Activated B cell treated with CpG ODN at 0.5 μM for 24 hours (primary cell): ENCODE data around the gene CNIH2. TPM values are rescaled to one million over a fixed set of nuclear protein-coding genes. Genes with fewer than 3 reads are reported as not detected.

Source experiments
- ATAC-seq: fragments of 200-7000 bp; cut with Tn5 transposase; one replicate; pipeline ENCODE4 v1.10.0; 2021; ENCODE audit warnings: low read depth, mild to moderate bottlenecking, moderate library complexity
- CTCF ChIA-PET: fragments of 350-600 bp; sonication (Branson Sonifier 250); formaldehyde crosslinking; loops from one replicate; lab custom pipeline; 2021; ENCODE audit warnings: antibody characterized with exemption; lab: Charles Lee
- POLR2A ChIA-PET: fragments of 350-600 bp; sonication (Branson Sonifier 250); formaldehyde crosslinking; loops from one replicate; lab custom pipeline; 2021; ENCODE audit warnings: antibody characterized with exemption; lab: Charles Lee
- DNase-seq: peaks from one replicate; pipeline ENCODE4 v3.0.0; 2022
- H3K27ac Mint-ChIP-seq: one replicate; pipeline ENCODE4 v1.8.0; 2020; ENCODE audit warnings: mixed read lengths
- H3K27me3 Mint-ChIP-seq: one replicate; pipeline ENCODE4 v1.8.0; 2021; ENCODE audit warnings: mixed read lengths
- H3K36me3 Mint-ChIP-seq: one replicate; pipeline ENCODE4 v1.8.0; 2021; ENCODE audit warnings: low read depth, mixed read lengths
- H3K4me1 Mint-ChIP-seq: one replicate; pipeline ENCODE4 v1.8.0; 2021; ENCODE audit warnings: mixed read lengths
- H3K4me3 Mint-ChIP-seq: one replicate; pipeline ENCODE4 v1.8.0; 2020; ENCODE audit warnings: mild to moderate bottlenecking, mixed read lengths
- H3K9me3 Mint-ChIP-seq: one replicate; pipeline ENCODE4 v1.8.0; 2020; ENCODE audit warnings: mixed read lengths
- CTCF ChIP-seq: fragments of 200-600 bp; IDR thresholded peaks from one replicate; pipeline ENCODE4 v1.8.0; 2022; ENCODE audit warnings: antibody characterized with exemption, mild to moderate bottlenecking
- intact Hi-C: fragments of 100-400 bp; cut with micrococcal nuclease; formaldehyde crosslinking; loops from one replicate; pipeline ENCODE4 v1.15.1; 2024
- total RNA-seq: library from RNA; stranded (reverse); gene quantifications from 2 replicates; pipeline ENCODE4 v1.2.3, GENCODE V29; 2022

CNIH2 gene
- total RNA-seq, 1 donor from 2014 or later = 0.93 TPM

DNA sequence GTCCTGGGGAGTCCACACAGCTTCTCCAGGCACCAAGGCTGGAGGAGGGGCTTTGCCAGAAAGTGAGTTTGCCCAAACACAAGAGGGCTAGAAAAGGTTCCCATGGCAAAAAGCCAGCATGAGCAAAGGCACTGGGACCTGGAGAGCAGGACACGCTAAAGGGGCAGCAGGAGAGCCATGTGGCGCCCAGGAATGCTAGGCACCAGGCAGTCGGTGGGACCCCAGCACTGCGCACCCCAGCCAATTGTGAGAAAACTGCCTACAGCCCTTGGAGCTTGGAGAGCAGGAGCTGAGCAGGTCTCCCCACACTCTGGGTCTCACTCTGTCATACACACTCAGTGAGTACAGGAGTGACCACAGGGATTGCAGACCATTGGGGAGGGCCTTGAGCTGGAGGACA, 14.7 kb upstream of the CNIH2 start:
- H3K4me3 Mint-ChIP-seq = no peak overlapping the region
- POLR2A ChIA-PET = no interaction called here
- no peaks in the 10 kb centered on the region for H3K27me3 Mint-ChIP-seq
- TF ChIP-seq CTCF = no peak
- peaks cover 59% of the 10 kb centered on the region for H3K36me3 Mint-ChIP-seq
- ATAC-seq (no peak), DNase-seq (no peak)
- intact Hi-C loops = no loop called here
- H3K9me3 Mint-ChIP-seq = no peaks in the 10 kb centered on the region
- H3K27ac Mint-ChIP-seq = no peak overlapping the region
- CTCF ChIA-PET = no interaction called here
- peaks cover 25% of the 10 kb centered on the region for H3K4me1 Mint-ChIP-seq

GRCh38 chr11:66263785-66264184, 14.2 kb upstream of the CNIH2 start:
- H3K9me3 Mint-ChIP-seq = no peaks in the 10 kb centered on the region
- H3K36me3 Mint-ChIP-seq = peaks cover 61% of the 10 kb centered on the region
- no peak overlapping the region for H3K27ac Mint-ChIP-seq
- DNase-seq (no peak), ATAC-seq (no peak)
- ChIA-PET POLR2A (no interaction called here), CTCF (no interaction called here)
- TF ChIP-seq CTCF = no peak
- peaks cover 21% of the 10 kb centered on the region for H3K4me1 Mint-ChIP-seq
- H3K4me3 Mint-ChIP-seq = no peak overlapping the region
- H3K27me3 Mint-ChIP-seq = no peaks in the 10 kb centered on the region
- intact Hi-C loops = no loop called here

DNA sequence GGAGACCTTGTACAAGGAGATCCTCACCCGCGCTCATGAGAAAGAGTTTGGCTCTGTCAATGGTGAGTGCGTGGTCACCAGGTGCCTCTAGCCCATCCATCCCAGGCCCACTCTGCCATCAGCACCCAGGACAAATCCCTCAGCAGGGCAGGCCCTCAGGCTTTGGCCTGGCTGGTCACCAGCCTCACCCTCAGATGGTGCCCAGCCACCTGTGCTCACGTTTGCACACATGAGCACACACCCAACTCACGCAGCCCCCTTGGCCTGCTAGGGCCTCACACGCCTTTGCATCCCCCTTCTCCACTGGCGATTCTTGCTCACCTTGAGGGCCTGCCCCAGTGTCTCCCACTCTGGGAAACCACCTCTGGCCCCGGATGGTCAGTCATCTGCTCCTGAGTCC, 13.6 kb upstream of the CNIH2 start:
- Mint-ChIP-seq H3K4me3 (no peak overlapping the region), H3K27me3 (no peaks in the 10 kb centered on the region), H3K9me3 (no peaks in the 10 kb centered on the region), H3K4me1 (peaks cover 20% of the 10 kb centered on the region), H3K27ac (no peak overlapping the region), H3K36me3 (peaks cover 59% of the 10 kb centered on the region)
- no peak for DNase-seq
- POLR2A ChIA-PET = interaction anchor here (0.6 kb wide), 3 partner anchors 108 to 1150 kb away, joined by 3 to 6 read pairs (median 3); no protein-coding TSS in a partner anchor
- CTCF ChIA-PET = no interaction called here
- no peak for TF ChIP-seq CTCF
- intact Hi-C loops = no loop called here
- no peak for ATAC-seq

DNA sequence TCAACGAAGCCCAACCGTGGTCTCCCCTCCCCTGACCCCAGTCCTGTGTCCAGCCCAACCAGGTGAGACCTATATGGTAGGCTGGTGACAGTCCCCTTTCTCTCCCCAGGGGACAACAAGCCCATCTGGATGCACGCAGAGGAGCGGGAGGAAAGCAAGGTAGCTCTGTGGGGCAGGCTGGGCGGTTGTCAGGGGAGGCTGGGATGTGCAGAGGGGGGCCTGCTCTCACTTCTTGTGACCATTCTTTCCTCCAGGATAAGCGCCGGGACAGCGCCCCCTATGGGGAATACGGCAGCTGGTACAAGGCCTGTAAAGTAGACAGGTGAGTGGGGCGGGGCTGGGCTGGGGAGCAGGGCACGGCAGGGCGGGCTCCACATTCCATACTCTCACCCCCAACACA, 13.1 kb upstream of the CNIH2 start:
- H3K36me3 Mint-ChIP-seq = peaks cover 57% of the 10 kb centered on the region
- H3K4me3 Mint-ChIP-seq = no peak overlapping the region
- H3K27ac Mint-ChIP-seq = no peak overlapping the region
- CTCF ChIA-PET = no interaction called here
- H3K27me3 Mint-ChIP-seq = no peaks in the 10 kb centered on the region
- no peak for ATAC-seq
- intact Hi-C loops = loop anchor here (5.0 kb wide), 3 partner anchors 553 to 1542 kb away; partner anchors contain the start of genes KAT5 and PC
- no peak for TF ChIP-seq CTCF
- no peak for DNase-seq
- no peaks in the 10 kb centered on the region for H3K9me3 Mint-ChIP-seq
- peaks cover 22% of the 10 kb centered on the region for H3K4me1 Mint-ChIP-seq
- POLR2A ChIA-PET = interaction anchor here (0.6 kb wide), 3 partner anchors 108 to 1149 kb away, joined by 3 to 6 read pairs (median 3); no protein-coding TSS in a partner anchor

DNA sequence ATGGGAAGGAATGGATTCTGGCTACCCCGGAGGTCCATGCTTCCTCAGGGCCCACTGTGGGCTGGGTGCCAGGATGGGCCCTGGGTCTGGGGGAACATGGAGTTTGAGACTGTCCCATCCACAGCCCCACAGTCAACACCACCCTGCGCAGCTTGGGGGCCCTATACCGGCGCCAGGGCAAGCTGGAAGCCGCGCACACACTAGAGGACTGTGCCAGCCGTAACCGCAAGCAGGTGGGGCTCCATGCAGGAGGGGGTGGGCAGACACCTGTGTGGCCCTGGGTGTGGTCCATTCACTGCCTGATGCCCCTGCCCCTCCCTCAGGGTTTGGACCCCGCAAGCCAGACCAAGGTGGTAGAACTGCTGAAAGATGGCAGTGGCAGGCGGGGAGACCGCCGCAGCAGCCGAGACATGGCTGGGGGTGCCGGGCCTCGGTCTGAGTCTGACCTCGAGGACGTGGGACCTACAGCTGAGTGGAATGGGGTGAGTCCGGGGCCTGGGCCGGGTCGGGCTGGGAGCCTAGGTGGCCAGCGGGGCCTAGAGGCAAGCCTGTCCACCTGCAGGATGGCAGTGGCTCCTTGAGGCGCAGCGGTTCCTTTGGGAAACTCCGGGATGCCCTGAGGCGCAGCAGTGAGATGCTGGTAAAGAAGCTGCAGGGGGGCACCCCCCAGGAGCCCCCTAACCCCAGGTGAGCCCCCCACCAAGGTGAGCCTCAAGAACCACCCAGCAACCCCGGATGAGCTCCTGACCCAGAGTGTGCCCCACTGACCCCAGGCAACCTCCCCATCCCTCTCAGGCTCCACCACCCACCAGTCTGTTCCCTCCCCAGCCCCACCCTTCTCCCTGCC, 12.2 kb upstream of the CNIH2 start:
- Mint-ChIP-seq H3K9me3 (no peaks in the 10 kb centered on the region), H3K4me1 (peaks cover 28% of the 10 kb centered on the region), H3K27ac (no peak overlapping the region), H3K4me3 (no peak overlapping the region), H3K36me3 (peaks cover 55% of the 10 kb centered on the region), H3K27me3 (no peaks in the 10 kb centered on the region)
- ChIA-PET POLR2A (no interaction called here), CTCF (no interaction called here)
- intact Hi-C loops = loop anchor here (5.0 kb wide), 3 partner anchors 553 to 1542 kb away; partner anchors contain the start of genes KAT5 and PC
- DNase-seq (no peak), ATAC-seq (no peak)
- TF ChIP-seq CTCF = no peak
